Naive B cell (primary cell): ENCODE data around the gene TTBK1. TPM values are rescaled to one million over a fixed set of nuclear protein-coding genes. Genes with fewer than 3 reads are reported as not detected.
A peak's percentile ranks its signal among the peaks of the same experiment; 100 is the strongest.

Experiments
- ATAC-seq, 2 donors: fragments of 150-1000 bp; cut with Tn5 transposase; 2 replicates each; pipeline ENCODE4 v1.10.0; 2021; ENCODE audit warnings: low read depth in 2 of 2, mild to moderate bottlenecking in 2 of 2, moderate library complexity in 2 of 2
- DNase-seq: peaks from one replicate; pipeline ENCODE4 v3.0.0; 2022
- H3K27ac Mint-ChIP-seq, 6 donors: one replicate each; pipeline ENCODE4 v1.8.0; 2020 to 2022; ENCODE audit warnings: mild to moderate bottlenecking in 6 of 6, mixed read lengths in 6 of 6, moderate library complexity in 5 of 6, inconsistent platforms in 2 of 6
- H3K27me3 Mint-ChIP-seq, 3 donors: one replicate each; pipeline ENCODE4 v1.8.0; 2021 to 2022; ENCODE audit warnings: mixed read lengths in 3 of 3, mild to moderate bottlenecking in 1 of 3
- H3K36me3 Mint-ChIP-seq, 2 donors: one replicate each; pipeline ENCODE4 v1.8.0; 2020 to 2022; ENCODE audit warnings: mixed read lengths in 2 of 2, inconsistent platforms in 1 of 2, mild to moderate bottlenecking in 1 of 2
- H3K4me1 Mint-ChIP-seq, 3 donors: one replicate each; pipeline ENCODE4 v1.8.0; 2020 to 2022; ENCODE audit warnings: mixed read lengths in 3 of 3, inconsistent platforms in 1 of 3, mild to moderate bottlenecking in 1 of 3, moderate library complexity in 1 of 3
- H3K4me3 Mint-ChIP-seq, 8 donors: one replicate each; pipeline ENCODE4 v1.8.0; 2020 to 2022; ENCODE audit warnings: mild to moderate bottlenecking in 8 of 8, mixed read lengths in 8 of 8, moderate library complexity in 8 of 8, inconsistent platforms in 2 of 8
- H3K9me3 Mint-ChIP-seq, 7 donors: one replicate each; pipeline ENCODE4 v1.8.0; 2020 to 2022; ENCODE audit warnings: mixed read lengths in 7 of 7, mild to moderate bottlenecking in 5 of 7, inconsistent platforms in 2 of 7, moderate library complexity in 1 of 7
- polyA plus RNA-seq, 6 donors: library from polyadenylated mRNA; unstranded; fragments of 300-500 nt; fragmentation: Illumina TruSeq; gene quantifications; one replicate each; pipeline ENCODE4 v1.2.3, GENCODE V29; 2021; ENCODE audit warnings: low read depth in 6 of 6

TTBK1 gene
- polyA plus RNA-seq, 6 donors from 2014 or later, result not detected

GRCh38 chr6:43248791-43249190 is 5.5 kb downstream of the TTBK1 start:
- Mint-ChIP-seq H3K27me3 (peaks cover 31 to 41% (median 32%) of the 10 kb centered on the region in 3 donors), H3K4me1 (peaks cover 23 to 26% (median 24%) of the 10 kb centered on the region in 3 donors), H3K9me3 (no peaks in the 10 kb centered on the region), H3K36me3 (no peaks in the 10 kb centered on the region), H3K4me3 (peak overlapping the region in 3 of 8 donors; percentile 74 to 92 (median 87)), H3K27ac (no peak overlapping the region)
- DNase-seq (no peak), ATAC-seq (no peak)

GRCh38 chr6:43250992-43251373 is 7.7 kb downstream of the TTBK1 start:
- peak overlapping the region in 1 of 6 donors; percentile 40 for H3K27ac Mint-ChIP-seq
- no peaks in the 10 kb centered on the region for H3K36me3 Mint-ChIP-seq
- ATAC-seq, result no peak
- peaks cover 37 to 60% (median 44%) of the 10 kb centered on the region in 3 donors for H3K27me3 Mint-ChIP-seq
- H3K4me1 Mint-ChIP-seq, result peaks cover 23 to 26% (median 23%) of the 10 kb centered on the region in 3 donors
- no peak for DNase-seq
- H3K4me3 Mint-ChIP-seq, result peak overlapping the region in 1 of 8 donors; percentile 6
- no peaks in the 10 kb centered on the region for H3K9me3 Mint-ChIP-seq

- no peak overlapping the region for H3K27ac Mint-ChIP-seq
- no peak overlapping the region for H3K4me3 Mint-ChIP-seq
- no peaks in the 10 kb centered on the region for H3K36me3 Mint-ChIP-seq
- peaks cover 5 to 12% (median 8%) of the 10 kb centered on the region in 3 donors for H3K4me1 Mint-ChIP-seq
- no peaks in the 10 kb centered on the region for H3K9me3 Mint-ChIP-seq
- ATAC-seq, result no peak
- H3K27me3 Mint-ChIP-seq, result peaks cover 35 to 71% (median 60%) of the 10 kb centered on the region in 3 donors
- no peak for DNase-seq
Measured at GRCh38 chr6:43253401-43253800, 10.1 kb downstream of the TTBK1 start.

DNA sequence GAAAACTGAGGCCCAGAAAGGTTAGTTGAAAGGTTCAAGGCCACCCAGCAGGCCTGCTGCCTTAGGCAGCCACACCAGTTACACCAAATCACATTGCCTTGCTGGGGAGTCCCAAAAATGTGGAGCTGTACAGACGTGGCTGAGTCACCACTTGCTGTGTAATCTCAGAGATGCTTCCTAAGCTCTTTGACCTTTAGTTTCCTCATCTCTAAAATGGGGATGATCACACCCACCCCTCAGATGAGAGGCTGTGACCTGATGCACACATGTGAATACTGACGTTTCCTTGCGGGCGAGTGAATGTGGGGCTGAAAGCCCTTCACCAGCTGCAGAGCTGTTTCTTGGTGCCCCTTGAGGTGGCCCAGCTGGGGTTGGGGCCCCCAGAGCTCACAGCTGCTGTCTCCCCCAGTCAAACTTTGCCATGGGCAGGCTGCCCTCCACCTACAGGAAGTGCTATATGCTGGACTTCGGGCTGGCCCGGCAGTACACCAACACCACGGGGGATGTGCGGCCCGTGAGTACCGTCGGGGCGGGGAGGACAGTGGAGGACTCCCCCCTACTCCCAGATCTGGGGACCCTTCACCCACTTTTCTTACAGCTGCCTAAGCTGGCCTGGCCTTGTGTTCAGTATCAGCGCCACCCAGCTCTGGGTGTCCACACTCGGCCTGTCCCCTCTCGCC is 11.0 kb downstream of the TTBK1 start:
- ATAC-seq, result no peak
- H3K4me1 Mint-ChIP-seq, result peaks cover 5 to 12% (median 8%) of the 10 kb centered on the region in 3 donors
- H3K27me3 Mint-ChIP-seq, result peaks cover 35 to 77% (median 65%) of the 10 kb centered on the region in 3 donors
- no peak for DNase-seq
- H3K4me3 Mint-ChIP-seq, result no peak overlapping the region
- no peaks in the 10 kb centered on the region for H3K9me3 Mint-ChIP-seq
- no peaks in the 10 kb centered on the region for H3K36me3 Mint-ChIP-seq
- no peak overlapping the region for H3K27ac Mint-ChIP-seq

DNA sequence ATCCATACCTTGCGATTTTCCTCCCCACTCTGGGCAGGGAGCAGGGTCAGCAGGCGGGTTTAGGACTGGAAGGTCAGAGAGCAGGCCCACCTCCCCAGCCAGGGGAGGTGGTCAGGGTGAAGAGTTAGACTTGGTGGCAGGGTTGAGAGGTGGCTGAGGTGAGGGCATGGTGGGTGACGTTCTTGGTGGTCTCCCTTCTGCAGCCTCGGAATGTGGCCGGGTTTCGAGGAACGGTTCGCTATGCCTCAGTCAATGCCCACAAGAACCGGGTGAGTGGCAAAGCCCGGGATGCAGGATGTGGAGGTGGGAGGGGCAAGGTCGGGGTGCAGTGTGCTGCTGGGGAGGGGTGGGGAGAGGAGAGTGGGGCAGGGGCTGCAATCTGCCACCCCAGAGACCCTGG is 11.6 kb downstream of the TTBK1 start:
- DNase-seq (no peak), ATAC-seq (no peak)
- Mint-ChIP-seq H3K27ac (no peak overlapping the region), H3K4me1 (peaks cover 5 to 12% (median 8%) of the 10 kb centered on the region in 3 donors), H3K4me3 (no peak overlapping the region), H3K9me3 (no peaks in the 10 kb centered on the region), H3K27me3 (peaks cover 35 to 82% (median 70%) of the 10 kb centered on the region in 3 donors), H3K36me3 (no peaks in the 10 kb centered on the region)

- peaks cover 5 to 12% (median 8%) of the 10 kb centered on the region in 3 donors for H3K4me1 Mint-ChIP-seq
- no peaks in the 10 kb centered on the region for H3K9me3 Mint-ChIP-seq
- no peak for ATAC-seq
- no peak for DNase-seq
- no peak overlapping the region for H3K4me3 Mint-ChIP-seq
- H3K27ac Mint-ChIP-seq, result peak overlapping the region in 1 of 6 donors; percentile 86
- H3K36me3 Mint-ChIP-seq, result no peaks in the 10 kb centered on the region
- H3K27me3 Mint-ChIP-seq, result peaks cover 33 to 85% (median 70%) of the 10 kb centered on the region in 3 donors
Measured at GRCh38 chr6:43255408-43256054, 12.2 kb downstream of the TTBK1 start.

GRCh38 chr6:43256670-43257366 is 13.5 kb downstream of the TTBK1 start:
- peaks cover 0 to 2% (median 0%) of the 10 kb centered on the region in 3 donors for H3K4me1 Mint-ChIP-seq
- DNase-seq (no peak), ATAC-seq (no peak)
- H3K27ac Mint-ChIP-seq, result peak overlapping the region in 1 of 6 donors; percentile 23
- H3K27me3 Mint-ChIP-seq, result peaks cover 20 to 75% (median 58%) of the 10 kb centered on the region in 3 donors
- no peak overlapping the region for H3K4me3 Mint-ChIP-seq
- H3K9me3 Mint-ChIP-seq, result no peaks in the 10 kb centered on the region
- H3K36me3 Mint-ChIP-seq, result no peaks in the 10 kb centered on the region

GRCh38 chr6:43257367-43258145 is 14.3 kb downstream of the TTBK1 start:
- H3K36me3 Mint-ChIP-seq, result no peaks in the 10 kb centered on the region
- H3K9me3 Mint-ChIP-seq, result no peaks in the 10 kb centered on the region
- H3K27ac Mint-ChIP-seq, result peak overlapping the region in 2 of 6 donors; percentile 34 to 56
- DNase-seq, result no peak
- peaks cover 17 to 73% (median 50%) of the 10 kb centered on the region in 3 donors for H3K27me3 Mint-ChIP-seq
- H3K4me1 Mint-ChIP-seq, result peaks cover 0 to 8% (median 4%) of the 10 kb centered on the region in 3 donors
- no peak overlapping the region for H3K4me3 Mint-ChIP-seq
- no peak for ATAC-seq

GRCh38 chr6:43258180-43258579 is 14.9 kb downstream of the TTBK1 start:
- H3K27me3 Mint-ChIP-seq, result peaks cover 12 to 67% (median 44%) of the 10 kb centered on the region in 3 donors
- H3K4me3 Mint-ChIP-seq, result no peak overlapping the region
- no peaks in the 10 kb centered on the region for H3K9me3 Mint-ChIP-seq
- peaks cover under 1 to 10% (median 4%) of the 10 kb centered on the region in 3 donors for H3K4me1 Mint-ChIP-seq
- no peak for ATAC-seq
- H3K27ac Mint-ChIP-seq, result no peak overlapping the region
- H3K36me3 Mint-ChIP-seq, result no peaks in the 10 kb centered on the region
- DNase-seq, result no peak

GRCh38 chr6:43258807-43259686 is 15.8 kb downstream of the TTBK1 start:
- no peaks in the 10 kb centered on the region for H3K36me3 Mint-ChIP-seq
- H3K27ac Mint-ChIP-seq, result no peak overlapping the region
- peak overlapping the region in 1 of 8 donors; percentile 41 for H3K4me3 Mint-ChIP-seq
- H3K9me3 Mint-ChIP-seq, result no peaks in the 10 kb centered on the region
- no peak for DNase-seq
- H3K27me3 Mint-ChIP-seq, result peaks cover 11 to 58% (median 42%) of the 10 kb centered on the region in 3 donors
- peaks cover 7 to 15% (median 11%) of the 10 kb centered on the region in 3 donors for H3K4me1 Mint-ChIP-seq
- ATAC-seq, result no peak

DNA sequence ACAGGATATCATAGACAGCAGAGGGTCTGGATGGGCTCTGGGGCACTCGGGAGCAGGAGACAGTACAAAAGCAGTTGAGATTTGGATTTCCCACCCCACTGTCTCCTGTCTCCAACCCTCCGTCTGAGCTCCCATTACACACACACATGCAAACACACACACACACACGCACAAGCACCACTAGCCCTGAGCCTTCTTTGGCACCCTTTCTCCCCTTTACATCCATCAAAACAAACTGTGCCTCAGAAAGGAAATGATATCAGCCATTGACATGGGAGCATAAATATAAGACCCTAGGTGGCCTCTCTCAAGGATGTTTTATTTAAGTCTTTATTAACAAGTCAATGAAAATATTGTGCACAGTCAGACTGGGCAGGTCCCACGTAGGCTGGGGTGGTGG is 17.5 kb downstream of the TTBK1 start:
- Mint-ChIP-seq H3K9me3 (no peaks in the 10 kb centered on the region), H3K27ac (no peak overlapping the region), H3K4me3 (no peak overlapping the region), H3K4me1 (peaks cover 7 to 15% (median 11%) of the 10 kb centered on the region in 3 donors), H3K36me3 (no peaks in the 10 kb centered on the region), H3K27me3 (peaks cover 6 to 50% (median 42%) of the 10 kb centered on the region in 3 donors)
- no peak for ATAC-seq
- DNase-seq, result no peak

DNA sequence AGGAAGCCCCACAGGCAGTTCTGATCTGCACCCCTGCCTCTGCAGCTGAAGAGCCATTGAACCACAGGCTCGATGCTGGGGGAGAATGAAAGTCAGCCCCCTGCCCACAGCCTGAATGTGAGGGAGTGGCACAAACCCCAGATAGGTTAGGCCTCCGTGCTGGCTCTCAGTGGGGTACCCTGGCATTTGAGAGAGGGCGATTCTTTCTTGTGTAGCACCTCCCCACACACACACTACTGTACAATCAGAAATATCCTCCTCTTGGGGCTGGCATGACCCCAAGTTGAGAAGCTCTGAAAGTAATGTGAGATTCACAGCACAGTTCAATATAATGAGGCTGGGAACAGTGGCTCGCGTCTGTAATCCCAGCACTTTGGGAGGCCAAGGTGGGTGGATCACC is 17.9 kb downstream of the TTBK1 start:
- peaks cover 4 to 47% (median 40%) of the 10 kb centered on the region in 3 donors for H3K27me3 Mint-ChIP-seq
- ATAC-seq (no peak), DNase-seq (no peak)
- H3K4me3 Mint-ChIP-seq, result no peak overlapping the region
- H3K9me3 Mint-ChIP-seq, result no peaks in the 10 kb centered on the region
- H3K4me1 Mint-ChIP-seq, result peaks cover 7 to 15% (median 11%) of the 10 kb centered on the region in 3 donors
- no peaks in the 10 kb centered on the region for H3K36me3 Mint-ChIP-seq
- H3K27ac Mint-ChIP-seq, result no peak overlapping the region
